ENCODE results near the gene CNTN4.

The CNTN4 gene

GRCh38 chr3:2947536-2947935, 848.9 kb downstream of the CNTN4 start:
- no peak overlapping the region for H3K4me3 ChIP-seq (ENCODE audit: low read depth, low read length)
- no peak for TF ChIP-seq CTCF (IDR thresholded peaks at IDR 0.05; ENCODE audit: low read depth, low read length)

GRCh38 chr3:2948882-2949281, 850.2 kb downstream of the CNTN4 start:
- H3K4me3 ChIP-seq (ENCODE audit: low read depth, low read length), result no peak overlapping the region
- TF ChIP-seq CTCF (IDR thresholded peaks at IDR 0.05; ENCODE audit: low read depth, low read length), result no peak

GRCh38 chr3:2950159-2950558, 851.5 kb downstream of the CNTN4 start:
- no peak overlapping the region for H3K4me3 ChIP-seq (ENCODE audit: low read depth, low read length)
- no peak for TF ChIP-seq CTCF (IDR thresholded peaks at IDR 0.05; ENCODE audit: low read depth, low read length)

- TF ChIP-seq CTCF (IDR thresholded peaks at IDR 0.05; ENCODE audit: low read depth, low read length), result no peak
- H3K4me3 ChIP-seq (ENCODE audit: low read depth, low read length), result no peak overlapping the region
These were observed 858.4 kb downstream of the CNTN4 start for GRCh38 chr3:2957115-2957514.

- TF ChIP-seq CTCF (IDR thresholded peaks at IDR 0.05; ENCODE audit: low read depth, low read length), result no peak
- no peak overlapping the region for H3K4me3 ChIP-seq (ENCODE audit: low read depth, low read length)
These were observed 859.9 kb downstream of the CNTN4 start for GRCh38 chr3:2958551-2958950.

- no peak overlapping the region for H3K4me3 ChIP-seq (ENCODE audit: low read depth, low read length)
- TF ChIP-seq CTCF (IDR thresholded peaks at IDR 0.05; ENCODE audit: low read depth, low read length), result no peak
These were observed 862.9 kb downstream of the CNTN4 start for GRCh38 chr3:2961576-2961975.

- H3K4me3 ChIP-seq (ENCODE audit: low read depth, low read length), result no peak overlapping the region
- TF ChIP-seq CTCF (IDR thresholded peaks at IDR 0.05; ENCODE audit: low read depth, low read length), result no peak
These were observed 869.2 kb downstream of the CNTN4 start for GRCh38 chr3:2967871-2968270.

Data from WI38 (cell line).